ENCODE measurements around the gene NUAK2. TPM values are rescaled to one million over a fixed set of nuclear protein-coding genes. Genes with fewer than 3 reads are reported as not detected.
"Not testable (repeated sequence)": the region's sequence is repeated elsewhere in the genome, so short reads cannot be mapped to it uniquely, and the experiment has no call there.

The NUAK2 gene
- total and polyA plus RNA-seq, 2 experiments from 2014 or later, result 3.0 to 3.8 TPM

- Histone ChIP-seq H2AFZ (peak overlapping the region; percentile 62), H3K4me3 (no peak overlapping the region), H3K27me3 (replicated peaks; ENCODE audit: insufficient read depth) (no peaks in the 10 kb centered on the region), H3K79me2 (ENCODE audit: insufficient read depth) (no peaks in the 10 kb centered on the region), H3K4me1 (ENCODE audit: insufficient read depth) (peaks cover 49% of the 10 kb centered on the region), H3K9me3 (ENCODE audit: low read depth) (no peaks in the 10 kb centered on the region), H3K36me3 (ENCODE audit: low read depth) (no peaks in the 10 kb centered on the region), H4K20me1 (ENCODE audit: insufficient read depth) (no peaks in the 10 kb centered on the region), H3K4me2 (ENCODE audit: unreplicated experiment) (peak overlapping the region; percentile 16), H3K9ac (peak overlapping the region; percentile 11; the same call in 1 of the 2 replicates), H3F3A (ENCODE audit: insufficient read depth) (peaks cover 27% of the 10 kb centered on the region), H3K9me2 (ENCODE audit: insufficient read depth) (no peaks in the 10 kb centered on the region), H3K27ac (peak overlapping the region; percentile 50)
- DNase-seq, result peak; percentile 45
- in situ Hi-C loops (cut with MboI), result no loop called here
- TF ChIP-seq EZH2phosphoT487 (IDR thresholded peaks at IDR 0.05; ENCODE audit: insufficient read depth, low read depth) (no peak), EZH2 (IDR thresholded peaks at IDR 0.05; ENCODE audit: insufficient read depth, poor library complexity, severe bottlenecking) (no peak)
- 54 to 63% methylated on average over 12 of the region's 12 CpGs for WGBS, 2 experiments (ENCODE audit: low coverage in 1 of 2, low lambda C conversion rate in 2 of 2, missing lambda C conversion rate in 2 of 2)
These were observed 36.0 kb downstream of the NUAK2 start for GRCh38 chr1:205285381-205286101.

- 53 to 68% methylated on average over 6 to 7 of the region's 7 CpGs for WGBS, 2 experiments (ENCODE audit: low coverage in 1 of 2, low lambda C conversion rate in 2 of 2, missing lambda C conversion rate in 2 of 2)
- no peak for TF ChIP-seq EZH2 (IDR thresholded peaks at IDR 0.05; ENCODE audit: insufficient read depth, poor library complexity, severe bottlenecking)
- TF ChIP-seq EZH2phosphoT487 (IDR thresholded peaks at IDR 0.05; ENCODE audit: insufficient read depth, low read depth), result no peak
- DNase-seq, result peak; percentile 99
- Histone ChIP-seq H4K20me1 (ENCODE audit: insufficient read depth) (no peaks in the 10 kb centered on the region), H3K9ac (peak overlapping the region; percentile 39), H3K27ac (peak overlapping the region; percentile 50), H3K79me2 (ENCODE audit: insufficient read depth) (no peaks in the 10 kb centered on the region), H3F3A (ENCODE audit: insufficient read depth) (peaks cover 27% of the 10 kb centered on the region), H2AFZ (peak overlapping the region; percentile 62), H3K27me3 (replicated peaks; ENCODE audit: insufficient read depth) (no peaks in the 10 kb centered on the region), H3K36me3 (ENCODE audit: low read depth) (no peaks in the 10 kb centered on the region), H3K9me3 (ENCODE audit: low read depth) (no peaks in the 10 kb centered on the region), H3K9me2 (ENCODE audit: insufficient read depth) (no peaks in the 10 kb centered on the region), H3K4me3 (no peak overlapping the region), H3K4me1 (ENCODE audit: insufficient read depth) (peaks cover 49% of the 10 kb centered on the region), H3K4me2 (ENCODE audit: unreplicated experiment) (peak overlapping the region; percentile 6)
- in situ Hi-C loops (cut with MboI), result no loop called here
These were observed 37.0 kb downstream of the NUAK2 start for GRCh38 chr1:205284420-205285144.

- no peaks in the 10 kb centered on the region for H3K79me2 ChIP-seq (ENCODE audit: insufficient read depth)
- TF ChIP-seq EZH2 (IDR thresholded peaks at IDR 0.05; ENCODE audit: insufficient read depth, poor library complexity, severe bottlenecking), result no peak
- peak overlapping the region; percentile 16; the same call in 1 of the 2 replicates for H2AFZ ChIP-seq
- H4K20me1 ChIP-seq (ENCODE audit: insufficient read depth), result no peaks in the 10 kb centered on the region
- no peaks in the 10 kb centered on the region for H3K9me2 ChIP-seq (ENCODE audit: insufficient read depth)
- peaks cover 48% of the 10 kb centered on the region for H3K4me1 ChIP-seq (ENCODE audit: insufficient read depth)
- H3K36me3 ChIP-seq (ENCODE audit: low read depth), result no peaks in the 10 kb centered on the region
- no peak overlapping the region for H3K4me2 ChIP-seq (ENCODE audit: unreplicated experiment)
- no peak overlapping the region for H3K27ac ChIP-seq
- 79 to 80% methylated on average over 15 of the region's 15 CpGs for whole genome bisulfite sequencing, 2 experiments (ENCODE audit: low coverage in 1 of 2, low lambda C conversion rate in 2 of 2, missing lambda C conversion rate in 2 of 2)
- no peaks in the 10 kb centered on the region for H3K27me3 ChIP-seq (replicated peaks; ENCODE audit: insufficient read depth)
- no peak for DNase-seq
- H3K4me3 ChIP-seq, result no peak overlapping the region
- no peaks in the 10 kb centered on the region for H3K9me3 ChIP-seq (ENCODE audit: low read depth)
- peaks cover 27% of the 10 kb centered on the region for H3F3A ChIP-seq (ENCODE audit: insufficient read depth)
- 0 out of 2 replicates have a peak overlapping the region, but pooled peaks have one; percentile 39 for H3K9ac ChIP-seq
- in situ Hi-C loops (cut with MboI), result no loop called here
These were observed 38.0 kb downstream of the NUAK2 start for GRCh38 chr1:205283270-205284147.

- H3K9me3 ChIP-seq (ENCODE audit: low read depth); H4K20me1 ChIP-seq (ENCODE audit: insufficient read depth); in situ Hi-C loops (cut with MboI): not testable (repeated sequence)
These were observed 40.7 kb downstream of the NUAK2 start for GRCh38 chr1:205280666-205281395.

More at GRCh38 chr1:205280666-205281395, 40.7 kb downstream of the NUAK2 start:
- WGBS, 2 experiments (ENCODE audit: low coverage in 1 of 2, low lambda C conversion rate in 2 of 2, missing lambda C conversion rate in 2 of 2), result 97 to 98% methylated on average over 10 of the region's 10 CpGs
- not testable (repeated sequence) for H3K9ac ChIP-seq; DNase-seq; H3K4me3 ChIP-seq; H2AFZ ChIP-seq; H3K9me2 ChIP-seq (ENCODE audit: insufficient read depth); H3K4me2 ChIP-seq (ENCODE audit: unreplicated experiment); H3K27ac ChIP-seq; H3K27me3 ChIP-seq (replicated peaks; ENCODE audit: insufficient read depth); H3K36me3 ChIP-seq (ENCODE audit: low read depth); H3K79me2 ChIP-seq (ENCODE audit: insufficient read depth)
- H3F3A ChIP-seq (ENCODE audit: insufficient read depth), result peaks cover 16% of the 10 kb centered on the region
- H3K4me1 ChIP-seq (ENCODE audit: insufficient read depth), result peaks cover 22% of the 10 kb centered on the region

Data from GM23248 (cell line).